Measurements from ENCODE around the gene PTPN13. TPM values are rescaled to one million over a fixed set of nuclear protein-coding genes. Genes with fewer than 3 reads are reported as not detected.

Gene PTPN13
- total RNA-seq, 1 experiment from 2014 or later, result not detected

DNA sequence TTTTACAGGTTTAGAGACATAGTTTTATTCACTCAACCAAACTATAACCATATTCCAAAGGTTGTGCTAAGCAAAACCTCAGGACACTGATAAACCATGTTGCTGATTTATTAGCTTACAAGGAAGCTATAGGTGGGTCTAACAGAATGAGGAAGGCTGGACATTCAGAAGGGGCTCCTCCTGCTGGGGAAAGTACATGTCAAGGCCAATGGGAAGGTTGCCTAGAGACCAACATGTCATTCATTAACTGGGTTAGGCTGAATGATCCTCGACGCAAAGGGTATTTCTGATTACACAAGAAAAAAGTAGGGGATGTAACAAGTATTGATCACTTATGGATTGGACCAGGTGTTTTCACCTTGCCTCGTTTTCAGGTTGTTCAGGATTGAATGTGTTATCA lies 224.7 kb downstream of the PTPN13 start:
- DNase-seq (ENCODE audit: low read depth), result no peak

DNA sequence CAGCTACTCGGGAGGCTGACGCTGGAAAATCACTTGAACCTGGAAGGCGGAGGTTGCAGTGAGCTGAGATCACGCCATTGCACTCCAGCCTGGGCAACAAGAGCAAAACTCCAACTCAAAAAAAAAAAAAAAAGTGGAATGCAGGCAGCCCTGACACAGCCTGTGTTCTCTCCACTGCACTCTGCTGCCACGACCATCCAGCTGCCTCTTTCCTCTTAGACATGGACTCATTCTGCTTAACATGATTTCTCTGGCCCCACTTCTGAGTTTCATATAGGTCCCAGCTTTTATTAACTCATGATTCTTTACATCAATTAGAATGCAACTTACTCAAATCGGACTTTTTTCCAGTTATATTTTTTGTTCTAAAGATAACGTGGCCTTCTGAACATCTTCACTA lies 225.4 kb downstream of the PTPN13 start:
- no peak for DNase-seq (ENCODE audit: low read depth)

DNA sequence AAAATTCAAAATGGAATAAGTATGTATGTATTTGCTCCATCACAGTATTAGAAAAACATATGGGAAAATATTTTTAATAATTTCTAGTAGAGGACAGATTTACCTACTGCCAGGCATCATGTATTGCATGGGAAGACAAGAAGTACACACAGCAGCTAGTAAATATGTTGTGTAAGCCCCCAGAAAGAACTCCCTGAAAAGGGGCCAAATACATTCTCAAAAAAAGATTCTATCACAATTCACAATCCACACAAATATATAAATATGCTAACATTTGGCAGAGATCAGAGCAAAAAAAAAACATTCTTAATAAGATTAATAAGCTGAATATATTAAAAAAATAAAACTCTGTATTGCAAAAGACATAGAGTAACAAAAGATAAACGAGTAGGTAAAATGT lies 227.0 kb downstream of the PTPN13 start:
- DNase-seq (ENCODE audit: low read depth), result no peak

DNA sequence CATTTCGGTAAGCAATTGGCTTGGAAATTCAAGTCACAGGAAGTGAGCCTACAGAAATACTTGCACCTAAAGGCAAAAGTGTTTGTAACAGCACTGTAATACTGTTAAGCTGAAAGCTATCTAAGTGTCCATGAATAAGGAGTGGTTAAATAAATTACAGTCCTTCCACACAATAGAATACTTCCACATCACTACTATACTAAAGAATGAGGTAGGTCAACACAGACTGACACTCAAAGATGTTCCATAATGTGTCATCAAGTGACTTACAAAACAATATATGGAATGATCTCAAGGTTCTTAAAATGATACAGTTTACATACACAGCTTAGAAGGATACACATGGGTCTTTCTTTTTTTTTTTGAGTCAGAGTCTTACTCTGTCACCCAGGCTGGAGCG lies 228.0 kb downstream of the PTPN13 start:
- no peak for DNase-seq (ENCODE audit: low read depth)

DNA sequence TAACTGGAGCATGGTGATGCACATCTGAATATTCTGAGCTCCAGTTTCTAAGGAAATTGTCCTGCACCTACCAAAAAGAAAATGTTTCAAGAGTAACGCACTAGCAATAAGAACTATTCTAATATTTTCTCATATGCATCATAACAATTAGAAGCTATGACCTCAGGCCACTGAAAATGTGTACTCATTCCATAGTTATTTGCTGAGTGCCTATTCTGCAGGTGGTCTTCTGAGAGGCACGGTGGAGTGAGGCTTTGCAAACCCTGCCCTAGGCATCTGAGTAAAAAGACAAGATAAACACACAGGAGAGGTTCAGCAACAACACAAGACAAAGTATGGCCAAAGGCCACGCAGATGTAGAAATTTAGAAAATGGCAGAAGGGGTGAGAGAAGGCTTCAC lies 231.4 kb downstream of the PTPN13 start:
- no peak for DNase-seq (ENCODE audit: low read depth)

DNA sequence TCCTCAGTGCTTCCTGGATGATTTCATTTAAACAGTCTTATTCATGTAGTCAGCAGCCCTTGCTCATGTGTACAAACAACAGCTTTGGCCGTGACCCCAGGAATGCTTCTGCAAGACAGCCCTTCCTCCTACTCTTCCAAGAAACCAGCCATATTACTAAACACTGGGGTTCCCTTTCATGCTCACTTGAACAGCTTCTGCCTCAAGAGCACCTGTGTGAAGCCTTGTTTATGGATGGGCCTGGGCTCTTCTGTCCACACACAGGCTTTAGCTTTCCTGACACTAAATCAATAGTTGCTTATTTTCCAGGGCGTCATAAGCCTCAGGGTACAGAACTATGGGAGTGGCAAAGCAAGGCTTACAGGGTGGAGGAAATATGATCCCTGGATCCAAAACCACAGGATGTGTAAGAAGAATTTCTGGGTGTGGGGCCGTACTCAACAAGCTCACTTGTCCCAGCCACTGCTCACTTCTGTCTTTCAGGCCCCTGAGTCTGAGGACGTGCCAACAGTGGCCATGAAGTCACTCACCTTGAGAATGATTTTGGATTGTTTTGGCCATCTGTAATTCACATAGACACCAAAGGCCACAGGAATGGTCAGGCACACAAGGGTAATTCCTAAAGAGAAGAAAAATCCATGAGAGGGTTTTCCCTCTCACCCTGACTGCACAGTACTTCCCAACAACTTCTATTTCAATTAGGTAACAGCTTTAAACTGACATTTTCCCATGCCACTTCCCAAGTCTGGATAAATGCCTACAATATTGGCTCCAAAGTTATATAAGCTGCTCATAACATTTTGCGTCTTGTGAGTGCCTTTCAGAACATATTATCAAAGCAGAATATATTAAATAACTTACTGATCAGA lies 237.4 kb downstream of the PTPN13 start:
- peak; percentile 43 for DNase-seq (ENCODE audit: low read depth)

DNA sequence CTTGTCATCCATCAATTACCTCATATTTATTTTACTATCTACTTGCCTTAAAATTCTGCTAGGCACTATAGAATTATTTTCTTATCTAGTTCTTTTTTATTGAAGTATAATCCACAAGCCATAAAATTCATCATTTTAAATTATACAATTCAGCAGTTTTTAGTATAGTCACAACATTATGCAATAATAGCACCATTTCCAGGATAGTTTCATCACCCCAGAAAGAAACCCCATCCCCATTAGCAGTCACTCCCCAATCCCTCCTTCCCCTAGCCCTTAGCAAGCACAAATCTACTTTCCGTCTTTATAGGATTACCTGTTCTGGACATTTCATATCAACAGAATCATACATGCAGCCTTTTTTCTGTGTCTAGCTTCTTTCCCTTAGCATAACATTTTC lies 239.5 kb downstream of the PTPN13 start:
- DNase-seq (ENCODE audit: low read depth), result no peak

DNA sequence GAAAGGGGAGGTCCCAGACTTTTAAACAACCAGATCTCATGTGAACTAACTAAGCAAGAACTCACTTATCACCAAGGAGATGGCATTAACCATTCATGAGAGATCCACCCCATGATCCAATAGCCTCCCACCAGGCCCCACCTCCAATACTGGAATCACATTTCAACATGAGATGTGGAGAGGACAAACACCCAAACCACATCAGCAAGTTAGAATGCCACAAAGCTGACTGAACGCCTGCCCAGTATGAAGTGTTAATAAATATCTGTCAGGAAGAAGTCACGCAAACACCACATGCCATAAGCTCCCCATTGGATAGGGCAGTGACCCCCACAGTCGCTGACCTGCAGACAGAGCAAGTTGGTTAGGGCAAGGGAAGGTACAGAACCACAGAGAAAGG lies 240.8 kb downstream of the PTPN13 start:
- DNase-seq (ENCODE audit: low read depth), result peak; percentile 4

DNA sequence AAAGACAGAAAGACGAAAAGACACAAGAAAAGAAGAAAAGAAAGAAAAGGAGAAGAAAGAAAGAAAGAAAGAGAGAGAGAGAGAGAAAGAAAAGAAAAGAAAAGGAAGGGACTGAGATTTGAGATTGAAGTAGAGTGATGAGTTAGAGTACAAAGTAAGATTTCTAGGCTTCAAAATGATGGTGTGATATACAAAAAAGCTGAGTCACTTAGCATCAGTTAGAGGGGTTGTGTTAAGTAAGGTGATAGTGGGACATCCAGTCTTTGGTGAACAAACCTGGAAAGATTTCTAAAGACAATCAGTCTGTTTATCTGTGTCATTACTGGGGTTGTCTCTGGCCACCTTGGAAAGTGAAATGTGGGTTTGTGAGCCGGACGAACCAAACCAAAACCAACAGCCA lies 241.6 kb downstream of the PTPN13 start:
- no peak for DNase-seq (ENCODE audit: low read depth)

DNA sequence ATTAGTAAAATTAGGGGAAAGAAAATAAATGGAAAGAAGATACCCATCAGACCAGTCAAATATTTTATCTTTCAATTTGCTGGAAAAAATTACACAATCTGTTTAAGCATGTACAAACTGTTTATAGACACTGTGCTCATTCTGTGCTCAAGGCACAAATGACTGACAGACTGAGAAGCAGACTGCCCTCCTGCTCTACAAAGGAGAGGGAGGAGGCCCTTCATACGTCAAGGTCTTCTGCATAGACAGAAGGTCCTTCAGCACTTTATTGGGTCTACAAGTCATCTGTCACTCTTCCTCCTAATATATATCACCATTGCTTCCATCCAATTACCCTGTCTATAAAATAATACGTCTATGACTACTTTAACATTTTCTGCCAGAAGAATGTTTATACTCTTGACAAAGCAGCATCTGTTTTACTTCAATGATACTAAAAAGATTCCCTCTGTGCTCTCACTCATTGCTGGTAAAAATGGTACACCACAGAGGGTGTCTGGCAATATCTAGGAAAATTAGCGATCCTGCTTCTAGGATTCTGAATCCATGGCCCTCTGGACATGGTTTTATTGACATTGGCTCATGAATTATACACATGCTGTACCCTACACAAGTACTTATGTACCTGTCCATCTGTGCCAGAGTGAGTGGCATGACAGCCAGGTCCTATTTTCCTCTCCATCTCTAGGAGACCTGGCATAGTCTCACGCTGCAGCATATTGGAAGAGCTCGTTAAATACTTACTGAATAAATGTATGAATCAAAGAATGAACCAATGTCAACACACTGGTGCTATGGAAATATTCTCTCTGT lies 243.8 kb downstream of the PTPN13 start:
- DNase-seq (ENCODE audit: low read depth), result no peak

DNA sequence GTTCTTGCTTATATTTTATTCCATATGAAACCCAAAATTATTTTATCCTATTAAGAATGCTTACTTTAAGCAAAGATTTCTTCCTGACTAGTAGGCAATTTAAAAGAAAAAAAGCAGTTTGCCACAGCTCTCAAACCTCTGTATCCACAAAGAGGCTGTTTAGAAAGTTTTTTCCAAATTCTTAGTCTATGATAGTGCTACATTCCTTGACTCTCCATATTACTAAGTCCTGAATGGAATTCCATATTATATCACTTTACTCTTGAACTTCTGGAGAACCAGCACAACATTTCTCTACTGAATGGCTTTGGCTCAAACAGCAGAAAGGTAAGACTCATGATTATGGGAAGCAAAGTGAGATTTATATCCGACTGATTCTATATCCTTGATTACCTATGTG lies 246.7 kb downstream of the PTPN13 start:
- no peak for DNase-seq (ENCODE audit: low read depth)

DNA sequence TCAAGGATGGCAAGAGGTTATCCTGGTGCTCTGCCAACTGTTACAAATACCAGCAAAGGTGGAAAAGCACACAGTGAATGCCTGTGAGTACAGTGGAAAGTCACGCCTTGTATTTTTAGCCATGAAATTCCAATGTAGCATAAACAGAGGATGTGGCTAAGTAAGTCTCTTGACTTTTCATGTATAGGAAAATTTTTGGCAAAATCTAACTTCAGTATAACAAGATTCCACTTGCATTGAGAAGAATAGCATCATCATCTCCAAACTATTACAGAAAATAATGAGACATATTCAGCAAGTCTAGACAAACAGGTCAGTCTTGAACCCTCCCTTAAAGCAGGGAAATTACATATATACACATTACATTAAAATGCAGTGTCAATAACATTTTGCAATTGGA lies 247.2 kb downstream of the PTPN13 start:
- no peak for DNase-seq (ENCODE audit: low read depth)

DNA sequence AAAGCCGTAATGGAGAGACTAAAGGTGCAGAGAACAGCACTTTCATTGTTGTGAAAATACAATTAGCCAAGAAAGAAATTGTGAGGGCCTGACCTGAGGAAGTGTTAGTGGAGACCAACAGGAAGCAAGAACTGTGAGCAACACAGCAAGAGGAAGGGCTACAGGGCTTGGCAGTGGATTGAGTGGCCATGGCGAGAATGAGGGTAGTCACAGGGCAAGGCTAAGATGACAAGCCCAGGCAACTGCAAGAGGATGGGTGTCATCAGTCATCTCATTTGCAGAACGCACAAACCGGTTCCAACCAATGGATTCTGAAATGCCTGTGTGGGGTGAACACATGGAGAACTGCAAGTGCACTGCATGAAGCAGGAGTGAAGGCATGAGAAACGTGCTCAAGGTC lies 251.5 kb downstream of the PTPN13 start:
- no peak for DNase-seq (ENCODE audit: low read depth)

DNA sequence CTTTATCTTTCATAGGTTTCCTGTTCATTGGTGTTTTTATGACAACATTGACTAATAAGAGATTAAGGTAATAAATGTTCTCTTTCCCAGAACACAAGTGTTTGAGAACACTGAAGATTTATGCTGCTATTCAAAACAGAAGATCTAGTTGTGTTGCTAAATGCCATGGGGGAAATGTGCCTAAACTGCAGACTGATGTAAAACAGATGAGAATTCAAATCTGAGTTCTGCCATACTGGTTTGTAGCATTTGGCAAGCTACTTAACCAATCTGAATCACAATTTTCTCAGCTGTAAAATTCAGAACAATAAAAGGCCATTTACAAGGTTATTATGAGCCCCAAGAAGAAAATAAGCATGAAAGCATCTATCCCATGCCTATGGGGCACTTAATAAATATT lies 252.8 kb downstream of the PTPN13 start:
- no peak for DNase-seq (ENCODE audit: low read depth)

DNA sequence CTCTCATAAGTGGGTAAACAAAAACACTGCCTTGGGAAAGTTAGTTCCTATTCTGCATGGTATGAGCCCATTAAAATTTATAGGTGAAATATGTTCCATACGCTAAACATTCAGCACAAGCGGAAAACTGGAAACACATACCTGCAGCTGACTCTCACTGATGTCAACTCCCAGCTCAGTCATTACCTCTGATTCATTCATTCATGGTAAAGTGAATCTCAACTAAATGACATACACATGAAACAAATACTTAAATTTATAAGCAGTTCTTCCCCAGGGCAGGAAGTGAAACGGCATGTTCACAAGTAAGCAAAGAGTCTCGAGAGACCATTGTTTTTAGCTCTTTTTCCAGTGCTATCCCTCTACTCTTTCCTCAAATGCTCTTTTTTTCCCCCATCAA lies 253.5 kb downstream of the PTPN13 start:
- DNase-seq (ENCODE audit: low read depth), result no peak

DNA sequence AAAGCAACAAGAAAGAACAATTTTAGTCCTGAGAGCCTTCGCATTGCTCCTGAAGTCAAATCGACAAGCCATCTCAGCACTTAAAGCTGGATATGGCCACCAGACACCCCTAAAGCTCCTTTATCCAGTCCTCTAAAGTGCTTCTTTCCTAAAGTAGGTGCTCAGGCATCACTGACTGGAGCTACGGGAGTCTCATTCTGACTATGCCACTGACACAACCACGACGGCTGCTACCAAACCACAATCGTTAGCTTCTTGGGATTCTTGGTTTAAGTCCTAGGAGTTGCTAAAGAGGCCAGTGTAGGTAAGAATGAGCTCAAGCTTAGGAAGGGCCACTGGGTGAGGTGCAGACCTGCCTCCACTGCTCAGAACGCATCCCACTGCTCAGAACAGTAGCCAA lies 254.0 kb downstream of the PTPN13 start:
- no peak for DNase-seq (ENCODE audit: low read depth)

DNA sequence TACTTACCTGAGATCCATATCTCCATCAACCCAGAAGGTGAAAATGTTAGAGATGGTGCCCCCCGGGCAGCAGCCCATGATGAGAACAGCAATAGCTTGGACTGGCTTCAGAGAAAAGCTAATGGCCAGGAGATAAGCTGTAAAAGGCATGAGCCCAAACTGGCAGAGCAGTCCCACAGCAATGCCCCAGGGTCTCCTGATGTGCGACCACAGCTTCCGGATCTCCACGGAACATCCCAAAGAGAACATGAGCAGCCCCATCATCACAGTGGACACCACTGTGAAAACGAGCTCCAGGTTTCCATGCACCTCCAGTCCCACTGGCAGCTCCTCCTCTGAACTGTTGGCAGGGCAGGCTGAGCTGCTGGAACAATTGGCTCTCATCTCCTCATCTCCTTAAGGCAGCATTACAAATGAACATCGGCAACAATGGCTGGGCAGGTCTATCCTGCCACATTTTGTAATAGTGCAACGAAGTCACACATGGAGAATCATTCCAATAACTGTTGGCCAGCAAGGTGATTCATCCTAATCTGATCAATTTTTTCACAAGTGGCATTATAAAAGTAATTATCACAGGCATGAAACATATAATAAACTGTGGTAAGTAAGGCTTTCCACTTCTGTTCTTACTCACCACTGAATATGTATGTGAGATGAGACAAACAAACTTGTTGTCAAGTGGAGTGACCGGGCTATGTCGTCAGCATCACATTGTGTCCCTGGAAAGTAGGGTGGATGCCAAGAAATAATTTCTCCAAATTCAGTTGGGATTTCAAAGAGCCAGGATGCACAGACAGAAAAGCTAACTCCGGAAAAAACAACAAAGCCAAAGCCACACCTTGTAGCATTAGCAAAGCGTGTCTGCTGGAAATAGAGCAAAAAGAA lies 254.9 kb downstream of the PTPN13 start, which contains the start of gene SLC10A6:
Gene SLC10A6, minus strand, starts transcription at position 653 of the 888 bp plus-strand sequence. Its CDS starts 269 bp downstream, at position 384.
- DNase-seq (ENCODE audit: low read depth), result no peak

DNA sequence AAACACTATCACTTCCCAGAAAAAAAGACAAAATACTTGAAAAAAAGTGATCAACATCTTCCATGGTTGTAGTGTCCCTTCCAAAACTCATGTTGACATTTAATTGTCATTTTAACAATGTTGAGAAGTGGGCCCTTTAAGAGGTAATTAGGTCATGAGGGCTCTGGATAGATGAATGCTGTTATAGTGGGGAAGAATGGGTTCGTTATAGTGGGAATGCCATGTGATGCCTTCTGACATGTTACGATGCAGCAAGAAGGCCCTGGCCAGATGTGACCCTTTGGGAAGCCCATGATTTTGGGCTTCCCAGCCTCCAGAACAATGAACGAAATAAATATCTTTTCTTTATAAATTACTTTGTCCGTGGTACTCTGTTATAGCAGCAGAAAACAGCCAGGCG lies 259.1 kb downstream of the PTPN13 start:
- no peak for DNase-seq (ENCODE audit: low read depth)

DNA sequence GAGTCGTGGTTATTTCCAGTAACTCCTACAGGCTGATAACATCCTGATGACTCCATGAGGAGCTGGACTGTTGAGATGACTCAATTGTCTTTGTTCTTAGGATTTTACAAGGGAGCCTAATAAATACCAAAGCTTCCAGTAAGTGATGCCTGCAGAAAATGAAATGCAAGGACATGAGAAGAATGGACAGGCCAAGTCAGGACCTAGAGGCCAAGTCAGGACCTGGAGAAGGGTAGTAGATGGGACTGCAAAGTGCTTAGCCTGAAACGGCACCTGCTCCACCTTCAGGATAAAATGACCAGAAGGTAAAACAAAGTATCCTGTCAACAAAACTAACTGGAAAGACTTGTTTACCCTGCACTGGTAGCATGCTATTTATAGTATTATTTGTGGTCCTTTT lies 261.5 kb downstream of the PTPN13 start:
- no peak for DNase-seq (ENCODE audit: low read depth)

DNA sequence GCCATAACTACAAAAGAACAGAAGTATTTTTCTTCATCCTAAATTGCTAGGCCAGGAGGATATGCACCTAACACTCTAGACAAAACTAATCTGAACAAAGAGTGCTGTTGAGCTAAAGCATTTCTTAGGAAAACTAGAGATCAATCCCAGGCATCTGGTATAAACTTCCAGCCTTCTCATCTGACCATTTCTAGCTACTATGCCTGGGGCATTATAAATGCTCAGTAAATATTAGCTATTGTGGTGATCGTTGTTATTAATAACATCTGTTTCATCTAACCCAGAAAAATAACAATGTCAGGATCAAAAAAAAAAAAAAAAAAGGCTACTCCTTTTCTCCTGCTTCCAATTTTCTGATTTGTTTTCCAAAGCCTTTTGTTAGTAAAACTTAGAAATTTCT lies 262.8 kb downstream of the PTPN13 start:
- DNase-seq (ENCODE audit: low read depth), result no peak

DNA sequence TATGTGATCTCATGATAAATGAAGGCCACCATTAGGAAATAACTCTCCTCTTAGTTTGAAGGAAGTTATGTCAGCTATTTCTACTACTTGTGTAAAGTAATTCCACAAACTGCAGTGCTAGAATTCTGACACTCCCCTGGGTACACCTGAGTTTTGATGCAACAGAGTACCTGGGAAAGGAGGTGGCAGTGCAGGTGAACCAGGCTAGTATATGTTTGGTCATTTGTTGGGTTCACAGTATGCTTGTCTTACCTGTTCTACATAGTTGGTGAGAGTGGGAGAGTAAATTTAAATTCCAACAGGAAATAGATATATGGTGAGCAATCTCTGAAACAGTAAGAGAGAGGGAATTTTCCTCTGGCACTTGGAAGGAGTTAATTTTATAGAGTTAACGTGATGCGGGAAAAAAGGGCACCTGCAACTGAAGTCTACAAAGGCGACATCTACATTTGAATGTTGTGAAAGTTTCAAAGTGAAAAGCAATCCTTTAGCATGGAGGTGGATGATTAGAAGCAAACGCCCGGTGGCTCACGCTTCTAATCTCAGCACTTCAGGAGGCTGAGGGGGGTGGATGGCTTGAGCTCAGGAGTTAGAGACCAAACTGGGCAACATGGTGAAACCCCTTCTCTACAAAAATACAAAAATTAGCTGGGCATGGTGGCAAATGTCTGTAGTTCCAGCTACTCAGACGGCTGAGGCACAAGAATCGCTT lies 263.4 kb downstream of the PTPN13 start:
- no peak for DNase-seq (ENCODE audit: low read depth)
